Activated CD8-positive, alpha-beta memory T cell treated with anti-CD3 and anti-CD28 coated beads for 1 hour (primary cell): ENCODE results near the gene ACTL8.

ENCODE experiments used
- DNase-seq, 2 donors: peaks; one replicate each; pipeline ENCODE4 v3.0.0-alpha.2; 2020; ENCODE audit warnings: low read depth in 1 of 2; ENCODE audit errors: extremely low read depth in 1 of 2

The ACTL8 gene

GRCh38 chr1:17765444-17766411 is 10.6 kb downstream of the ACTL8 start:
- no peak for DNase-seq

- no peak for DNase-seq
These were observed 13.6 kb downstream of the ACTL8 start for GRCh38 chr1:17768651-17769241.

- DNase-seq, result no peak
These were observed 15.8 kb downstream of the ACTL8 start for GRCh38 chr1:17770983-17771382.

- DNase-seq, result no peak
These were observed 17.6 kb downstream of the ACTL8 start for GRCh38 chr1:17772615-17773212.

GRCh38 chr1:17773591-17774326 is 18.6 kb downstream of the ACTL8 start:
- DNase-seq, result no peak

GRCh38 chr1:17774452-17774851 is 19.3 kb downstream of the ACTL8 start:
- DNase-seq, result no peak

- no peak for DNase-seq
These were observed 20.7 kb downstream of the ACTL8 start for GRCh38 chr1:17775796-17776195.

- no peak for DNase-seq
These were observed 21.3 kb downstream of the ACTL8 start for GRCh38 chr1:17776426-17776825.

- DNase-seq, result no peak
These were observed 22.2 kb downstream of the ACTL8 start for GRCh38 chr1:17777330-17777729.

GRCh38 chr1:17777818-17778217 is 22.7 kb downstream of the ACTL8 start:
- DNase-seq, result no peak

- DNase-seq, result no peak
These were observed 25.8 kb downstream of the ACTL8 start for GRCh38 chr1:17780916-17781315.

GRCh38 chr1:17789926-17790325 is 34.8 kb downstream of the ACTL8 start:
- no peak for DNase-seq

- no peak for DNase-seq
These were observed 35.4 kb downstream of the ACTL8 start for GRCh38 chr1:17790383-17791054.

GRCh38 chr1:17791055-17791390 is 35.9 kb downstream of the ACTL8 start:
- no peak for DNase-seq

GRCh38 chr1:17791480-17791879 is 36.3 kb downstream of the ACTL8 start:
- DNase-seq, result no peak

- DNase-seq, result no peak
These were observed 37.3 kb downstream of the ACTL8 start for GRCh38 chr1:17792421-17792820.

- no peak for DNase-seq
These were observed 40.1 kb downstream of the ACTL8 start for GRCh38 chr1:17795081-17795809.

- DNase-seq, result no peak
These were observed 40.9 kb downstream of the ACTL8 start for GRCh38 chr1:17795836-17796645.

- no peak for DNase-seq
These were observed 42.3 kb downstream of the ACTL8 start for GRCh38 chr1:17797478-17797877.
